Esophagus squamous epithelium (tissue), 4 donors: ENCODE data around the gene INTS15.

Experiments
- POLR2A ChIP-seq, 4 donors: fragments of 450-650 bp; IDR thresholded peaks; one replicate each; pipeline ENCODE4 v1.6.1; 2017; ENCODE audit warnings: antibody characterized with exemption in 4 of 4, mild to moderate bottlenecking in 4 of 4, moderate library complexity in 3 of 4
- TF ChIP-seq, protein P1 (sequence below), 6 experiments: fragments of 450-650 bp in 4 of 6; fragments of 200-600 bp in 2 of 6; sonication (generic) in 2 of 6; IDR thresholded peaks; one replicate each; pipeline ENCODE4 v1.5.1; 2016 to 2019; ENCODE audit warnings: antibody characterized with exemption in 6 of 6, mild to moderate bottlenecking in 4 of 6, moderate library complexity in 4 of 6

DNA sequence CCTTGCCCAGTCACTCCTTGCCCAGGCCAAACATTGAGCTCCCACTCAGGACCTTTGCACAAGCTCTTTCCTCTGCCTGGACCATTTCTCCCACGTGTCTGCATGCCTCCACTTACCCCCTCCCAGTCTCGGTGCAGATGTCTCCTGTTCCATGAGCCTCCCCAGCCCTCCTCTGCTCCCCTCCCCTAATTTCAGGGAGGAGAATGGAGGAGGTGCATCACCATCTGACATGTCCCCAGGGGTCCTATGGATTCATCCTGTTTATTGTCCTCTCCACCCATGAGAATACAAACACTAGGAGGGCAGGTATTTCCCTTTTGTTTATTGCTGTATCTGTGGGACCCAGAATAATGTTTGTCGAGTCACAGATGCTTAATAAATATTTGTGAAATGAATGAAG is 29.9 kb upstream of the INTS15 start:
- TF ChIP-seq, protein P1, sequence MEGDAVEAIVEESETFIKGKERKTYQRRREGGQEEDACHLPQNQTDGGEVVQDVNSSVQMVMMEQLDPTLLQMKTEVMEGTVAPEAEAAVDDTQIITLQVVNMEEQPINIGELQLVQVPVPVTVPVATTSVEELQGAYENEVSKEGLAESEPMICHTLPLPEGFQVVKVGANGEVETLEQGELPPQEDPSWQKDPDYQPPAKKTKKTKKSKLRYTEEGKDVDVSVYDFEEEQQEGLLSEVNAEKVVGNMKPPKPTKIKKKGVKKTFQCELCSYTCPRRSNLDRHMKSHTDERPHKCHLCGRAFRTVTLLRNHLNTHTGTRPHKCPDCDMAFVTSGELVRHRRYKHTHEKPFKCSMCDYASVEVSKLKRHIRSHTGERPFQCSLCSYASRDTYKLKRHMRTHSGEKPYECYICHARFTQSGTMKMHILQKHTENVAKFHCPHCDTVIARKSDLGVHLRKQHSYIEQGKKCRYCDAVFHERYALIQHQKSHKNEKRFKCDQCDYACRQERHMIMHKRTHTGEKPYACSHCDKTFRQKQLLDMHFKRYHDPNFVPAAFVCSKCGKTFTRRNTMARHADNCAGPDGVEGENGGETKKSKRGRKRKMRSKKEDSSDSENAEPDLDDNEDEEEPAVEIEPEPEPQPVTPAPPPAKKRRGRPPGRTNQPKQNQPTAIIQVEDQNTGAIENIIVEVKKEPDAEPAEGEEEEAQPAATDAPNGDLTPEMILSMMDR (IDR thresholded peaks at IDR 0.05) = no peak
- no peak for TF ChIP-seq POLR2A (IDR thresholded peaks at IDR 0.05)
